Right renal pelvis (tissue), 4 donors: ENCODE measurements around the gene LLGL1. TPM values are rescaled to one million over a fixed set of nuclear protein-coding genes. Genes with fewer than 3 reads are reported as not detected.

Experiments used
- DNase-seq, 4 donors: peaks; one replicate each; pipeline ENCODE4 v3.0.0-alpha.2; 2013; ENCODE audit warnings: low read depth in 4 of 4, low spot score in 3 of 4, missing footprints in 1 of 4
- polyA plus RNA-seq, 4 donors: library from polyadenylated mRNA; unstranded; fragments of 120-200 nt; gene quantifications; one replicate each; pipeline ENCODE4 v1.2.1, GENCODE V29; 2013; ENCODE audit not compliant: insufficient read length in 4 of 4

The LLGL1 gene
- polyA plus RNA-seq, 4 donors: 26.7 to 36.9 (median 29.7) TPM

- no peak for DNase-seq
Measured at GRCh38 chr17:18250259-18250658, 24.8 kb downstream of the LLGL1 start.

GRCh38 chr17:18250708-18251107 lies 25.3 kb downstream of the LLGL1 start:
- no peak for DNase-seq

GRCh38 chr17:18251204-18251603 lies 25.8 kb downstream of the LLGL1 start:
- no peak for DNase-seq

GRCh38 chr17:18252160-18252559 lies 26.7 kb downstream of the LLGL1 start:
- no peak for DNase-seq

- no peak for DNase-seq
Measured at GRCh38 chr17:18253187-18253884, 27.9 kb downstream of the LLGL1 start.

GRCh38 chr17:18253947-18254821 lies 28.7 kb downstream of the LLGL1 start:
- DNase-seq: no peak

- DNase-seq: no peak
Measured at GRCh38 chr17:18254888-18255649, 29.6 kb downstream of the LLGL1 start.

- DNase-seq: no peak
Measured at GRCh38 chr17:18256351-18256750, 30.9 kb downstream of the LLGL1 start.

GRCh38 chr17:18256776-18257175 lies 31.3 kb downstream of the LLGL1 start:
- no peak for DNase-seq

GRCh38 chr17:18257268-18257981 lies 32.0 kb downstream of the LLGL1 start:
- no peak for DNase-seq

- no peak for DNase-seq
Measured at GRCh38 chr17:18257982-18258355, 32.5 kb downstream of the LLGL1 start.

- DNase-seq: no peak
Measured at GRCh38 chr17:18258356-18259038, 33.1 kb downstream of the LLGL1 start, which contains the start of gene FLII. FLII (minus strand) TSS chr17:18258738; CDS start chr17:18258690, 48 bp downstream.

- no peak for DNase-seq
Measured at GRCh38 chr17:18259621-18260331, 34.3 kb downstream of the LLGL1 start.

GRCh38 chr17:18260332-18261145 lies 35.1 kb downstream of the LLGL1 start, which contains the start of gene MIEF2:
MIEF2 (plus strand) TSS chr17:18260662; CDS start chr17:18262721, 2,059 bp downstream.
- peak; percentile 82 to 92 (median 88) for DNase-seq

- DNase-seq: no peak
Measured at GRCh38 chr17:18261146-18261515, 35.7 kb downstream of the LLGL1 start.

- DNase-seq: no peak
Measured at GRCh38 chr17:18261659-18262058, 36.2 kb downstream of the LLGL1 start.

GRCh38 chr17:18262111-18262510 lies 36.7 kb downstream of the LLGL1 start:
- no peak for DNase-seq

GRCh38 chr17:18262641-18263040 lies 37.2 kb downstream of the LLGL1 start:
- DNase-seq: no peak
